Body of pancreas (tissue), 4 donors: ENCODE data around the gene MYOM1. TPM values are rescaled to one million over a fixed set of nuclear protein-coding genes. Genes with fewer than 3 reads are reported as not detected.
A peak's percentile ranks its signal among the peaks of the same experiment; 100 is the strongest.

ENCODE experiments used
- ATAC-seq: fragments of 150-250 bp; one replicate; pipeline ENCODE4 v1.9.1; 2016
- DNase-seq, 4 donors: peaks; one replicate each; pipeline ENCODE4 v3.0.0-alpha.2; 2019
- H3K27ac ChIP-seq, 4 donors: fragments of 200-600 bp; sonication (generic); 1 replicate in 3 of 4; 2 replicates in 1 of 4; pipeline versions ENCODE4 v1.5.1 to v1.6.1; 2016 to 2019; ENCODE audit warnings: mild to moderate bottlenecking in 1 of 4, mixed read lengths in 1 of 4, moderate library complexity in 1 of 4
- H3K27me3 ChIP-seq, 2 donors: fragments of 200-600 bp; sonication (generic); one replicate each; pipeline ENCODE4 v1.6.0; 2016; ENCODE audit warnings: mild to moderate bottlenecking in 1 of 2
- H3K36me3 ChIP-seq, 2 donors: fragments of 200-600 bp; sonication (generic); replicated peaks in 1 of 2; 2 replicates each; pipeline ENCODE4 v1.5.1; 2016; ENCODE audit warnings: low read depth in 2 of 2; ENCODE audit not compliant: insufficient read depth in 1 of 2
- H3K4me1 ChIP-seq: fragments of 200-600 bp; sonication (generic); one replicate; pipeline ENCODE4 v1.6.0; 2016
- H3K4me3 ChIP-seq, 2 donors: fragments of 200-600 bp; sonication (generic); 1 replicate in 1 of 2; 2 replicates in 1 of 2; pipeline ENCODE4 v1.5.1; 2016 to 2019
- H3K9me3 ChIP-seq, 3 donors: fragments of 200-600 bp; sonication (generic); 1 replicate in 2 of 3; 2 replicates in 1 of 3; pipeline ENCODE4 v1.5.1; 2016
- POLR2A ChIP-seq, 3 donors: fragments of 450-650 bp; IDR thresholded peaks; one replicate each; pipeline ENCODE4 v1.6.1; 2016; ENCODE audit warnings: antibody characterized with exemption in 3 of 3, mild to moderate bottlenecking in 2 of 3
- WGBS, 2 donors: methylation state at CpG; one replicate each; pipeline ENCODE4 v1.1.5; 2017; 5-methylcytosine and 5-hydroxymethylcytosine counted together
- intact Hi-C: fragments of 100-400 bp; cut with DNase I; formaldehyde crosslinking; loops from one replicate; pipeline ENCODE4 v1.15.1; 2023
- total RNA-seq, 2 donors: library from RNA; depleted of rRNA; stranded (reverse); fragments of >200 nt; gene quantifications; one replicate each; pipeline ENCODE4 v1.1.0, GENCODE V29; 2016
- TF ChIP-seq, protein P1 (sequence below), 7 experiments: fragments of 450-650 bp in 4 of 7; fragments of 200-600 bp in 3 of 7; sonication (generic) in 3 of 7; IDR thresholded peaks; one replicate each; pipeline ENCODE4 v1.5.1; 2016 to 2019; ENCODE audit warnings: antibody characterized with exemption in 7 of 7

The MYOM1 gene
- total RNA-seq, 2 donors from 2014 or later: 10.9 to 21.8 TPM

DNA sequence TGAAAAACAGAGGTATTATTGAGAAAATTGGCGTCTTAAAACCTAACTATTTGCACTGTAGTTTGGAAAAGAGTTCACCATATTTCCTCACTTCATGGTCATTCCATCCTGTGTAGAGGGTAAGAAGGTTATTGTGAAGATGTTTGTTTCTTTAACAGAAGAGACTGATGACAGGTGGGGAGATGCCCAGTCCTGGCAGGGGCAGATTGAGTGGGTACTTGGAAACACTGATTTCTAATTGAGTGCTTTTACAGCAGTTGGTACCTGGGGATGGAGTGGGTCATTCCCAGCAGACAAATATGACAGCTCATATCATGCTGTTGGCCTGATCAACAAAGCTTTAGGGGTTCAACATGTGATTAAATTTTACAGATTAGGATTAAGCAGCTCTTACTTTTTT is 67.5 kb downstream of the MYOM1 start:
- H3K27me3 ChIP-seq: no peaks in the 10 kb centered on the region
- H3K4me3 ChIP-seq: no peak overlapping the region
- peaks cover 9% of the 10 kb centered on the region for H3K4me1 ChIP-seq
- DNase-seq (no peak), ATAC-seq (no peak)
- H3K9me3 ChIP-seq: no peaks in the 10 kb centered on the region
- peak overlapping the region in 2 of 4 donors; percentile 58 to 73 for H3K27ac ChIP-seq
- TF ChIP-seq, protein P1, sequence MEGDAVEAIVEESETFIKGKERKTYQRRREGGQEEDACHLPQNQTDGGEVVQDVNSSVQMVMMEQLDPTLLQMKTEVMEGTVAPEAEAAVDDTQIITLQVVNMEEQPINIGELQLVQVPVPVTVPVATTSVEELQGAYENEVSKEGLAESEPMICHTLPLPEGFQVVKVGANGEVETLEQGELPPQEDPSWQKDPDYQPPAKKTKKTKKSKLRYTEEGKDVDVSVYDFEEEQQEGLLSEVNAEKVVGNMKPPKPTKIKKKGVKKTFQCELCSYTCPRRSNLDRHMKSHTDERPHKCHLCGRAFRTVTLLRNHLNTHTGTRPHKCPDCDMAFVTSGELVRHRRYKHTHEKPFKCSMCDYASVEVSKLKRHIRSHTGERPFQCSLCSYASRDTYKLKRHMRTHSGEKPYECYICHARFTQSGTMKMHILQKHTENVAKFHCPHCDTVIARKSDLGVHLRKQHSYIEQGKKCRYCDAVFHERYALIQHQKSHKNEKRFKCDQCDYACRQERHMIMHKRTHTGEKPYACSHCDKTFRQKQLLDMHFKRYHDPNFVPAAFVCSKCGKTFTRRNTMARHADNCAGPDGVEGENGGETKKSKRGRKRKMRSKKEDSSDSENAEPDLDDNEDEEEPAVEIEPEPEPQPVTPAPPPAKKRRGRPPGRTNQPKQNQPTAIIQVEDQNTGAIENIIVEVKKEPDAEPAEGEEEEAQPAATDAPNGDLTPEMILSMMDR (IDR thresholded peaks at IDR 0.05): no peak
- TF ChIP-seq POLR2A (IDR thresholded peaks at IDR 0.05): no peak
- intact Hi-C loops: loop anchor here (10.0 kb wide), 1 partner anchor 93 kb away; the partner anchor contains the start of gene MYL12A
- no peaks in the 10 kb centered on the region for H3K36me3 ChIP-seq
- WGBS, 2 donors: 89 to 93% methylated on average over 1 of the region's 1 CpG

- peaks cover 9% of the 10 kb centered on the region for H3K4me1 ChIP-seq
- H3K9me3 ChIP-seq: no peaks in the 10 kb centered on the region
- no peak overlapping the region for H3K4me3 ChIP-seq
- WGBS, 2 donors: 53 to 55% methylated on average over 18 of the region's 18 CpGs
- TF ChIP-seq POLR2A (IDR thresholded peaks at IDR 0.05): no peak
- TF ChIP-seq, protein P1 (IDR thresholded peaks at IDR 0.05): peak; percentile 58 to 77 (median 66)
- DNase-seq (no peak), ATAC-seq (no peak)
- no peaks in the 10 kb centered on the region for H3K27me3 ChIP-seq
- intact Hi-C loops: loop anchor here (10.0 kb wide), 1 partner anchor 93 kb away; the partner anchor contains the start of gene MYL12A
- no peak overlapping the region for H3K27ac ChIP-seq
- no peaks in the 10 kb centered on the region for H3K36me3 ChIP-seq
Measured at GRCh38 chr18:3151399-3152264, 68.1 kb downstream of the MYOM1 start.

DNA sequence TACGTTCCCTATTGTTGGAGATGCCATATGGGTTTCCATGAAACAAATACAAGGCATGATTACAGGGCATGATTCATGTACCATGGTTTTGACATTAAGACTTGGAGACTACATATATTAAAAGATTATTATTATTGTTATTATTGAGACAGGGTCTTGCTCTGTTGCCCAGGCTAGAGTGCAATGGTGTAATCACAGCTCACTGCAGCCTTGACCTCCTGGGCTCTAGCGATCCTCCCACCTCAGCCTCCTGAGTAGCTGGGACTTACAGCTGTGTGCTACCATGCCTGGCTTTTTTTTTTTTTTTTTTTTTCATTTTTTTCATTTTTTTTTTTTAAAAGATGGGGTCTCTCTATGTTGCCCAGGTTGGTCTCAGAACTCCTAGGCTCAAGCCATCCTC is 69.1 kb downstream of the MYOM1 start:
- no peak overlapping the region for H3K4me3 ChIP-seq
- peaks cover 9% of the 10 kb centered on the region for H3K4me1 ChIP-seq
- no peaks in the 10 kb centered on the region for H3K36me3 ChIP-seq
- TF ChIP-seq, protein P1 (IDR thresholded peaks at IDR 0.05): no peak
- TF ChIP-seq POLR2A (IDR thresholded peaks at IDR 0.05): no peak
- no peaks in the 10 kb centered on the region for H3K9me3 ChIP-seq
- H3K27me3 ChIP-seq: no peaks in the 10 kb centered on the region
- DNase-seq (no peak), ATAC-seq (no peak)
- H3K27ac ChIP-seq: no peak overlapping the region
- WGBS, 2 donors: 96% methylated on average over 2 of the region's 2 CpGs
- intact Hi-C loops: loop anchor here (10.0 kb wide), 1 partner anchor 94 kb away; the partner anchor contains the start of gene MYL12A

- intact Hi-C loops: loop anchor here (10.0 kb wide), 1 partner anchor 95 kb away; the partner anchor contains the start of gene MYL12A
- H3K36me3 ChIP-seq: no peaks in the 10 kb centered on the region
- H3K27ac ChIP-seq: no peak overlapping the region
- no peak for DNase-seq
- TF ChIP-seq, protein P1 (IDR thresholded peaks at IDR 0.05): no peak
- no peak for TF ChIP-seq POLR2A (IDR thresholded peaks at IDR 0.05)
- no peak for ATAC-seq
- H3K4me1 ChIP-seq: peaks cover 9% of the 10 kb centered on the region
- no peaks in the 10 kb centered on the region for H3K9me3 ChIP-seq
- WGBS, 2 donors: 87 to 91% methylated on average over 5 of the region's 5 CpGs
- H3K27me3 ChIP-seq: no peaks in the 10 kb centered on the region
- no peak overlapping the region for H3K4me3 ChIP-seq
Measured at GRCh38 chr18:3150274-3150673, 69.5 kb downstream of the MYOM1 start.
